Middle frontal gyrus (tissue), 1 donor: ENCODE data around the gene ECPAS.
"Not testable (repeated sequence)": the region's sequence is repeated elsewhere in the genome, so short reads cannot be mapped to it uniquely, and the experiment has no call there.

ENCODE experiments used
- DNase-seq: peaks from one replicate; pipeline ENCODE4 v3.0.0-alpha.2; 2015; ENCODE audit warnings: low spot score; ENCODE audit errors: extremely low spot score

ECPAS gene

GRCh38 chr9:111474385-111474784 lies 9.8 kb downstream of the ECPAS start:
- DNase-seq: no peak

GRCh38 chr9:111467778-111468367 lies 16.3 kb downstream of the ECPAS start:
- DNase-seq: no peak

- DNase-seq: no peak
Measured at GRCh38 chr9:111463048-111463447, 21.1 kb downstream of the ECPAS start.

- no peak for DNase-seq
Measured at GRCh38 chr9:111458139-111459009, 25.8 kb downstream of the ECPAS start.

- DNase-seq: no peak
Measured at GRCh38 chr9:111456529-111456928, 27.7 kb downstream of the ECPAS start.

- DNase-seq: no peak
Measured at GRCh38 chr9:111455638-111456037, 28.5 kb downstream of the ECPAS start.

- no peak for DNase-seq
Measured at GRCh38 chr9:111454751-111455150, 29.4 kb downstream of the ECPAS start.

- no peak for DNase-seq
Measured at GRCh38 chr9:111451570-111451969, 32.6 kb downstream of the ECPAS start.

GRCh38 chr9:111450124-111450523 lies 34.1 kb downstream of the ECPAS start:
- no peak for DNase-seq

- no peak for DNase-seq
Measured at GRCh38 chr9:111449705-111450104, 34.5 kb downstream of the ECPAS start.

GRCh38 chr9:111445799-111446198 lies 38.4 kb downstream of the ECPAS start:
- not testable (repeated sequence) for DNase-seq

- DNase-seq: no peak
Measured at GRCh38 chr9:111443454-111443853, 40.7 kb downstream of the ECPAS start.

- DNase-seq: no peak
Measured at GRCh38 chr9:111442360-111443027, 41.7 kb downstream of the ECPAS start.

GRCh38 chr9:111440226-111440625 lies 44.0 kb downstream of the ECPAS start:
- no peak for DNase-seq

- no peak for DNase-seq
Measured at GRCh38 chr9:111438541-111439235, 45.5 kb downstream of the ECPAS start.

GRCh38 chr9:111436571-111436970 lies 47.6 kb downstream of the ECPAS start:
- DNase-seq: no peak

- no peak for DNase-seq
Measured at GRCh38 chr9:111433082-111433481, 51.1 kb downstream of the ECPAS start.

GRCh38 chr9:111431684-111432083 lies 52.5 kb downstream of the ECPAS start:
- no peak for DNase-seq

- no peak for DNase-seq
Measured at GRCh38 chr9:111429175-111429574, 55.0 kb downstream of the ECPAS start.

- no peak for DNase-seq
Measured at GRCh38 chr9:111427186-111427585, 57.0 kb downstream of the ECPAS start.

- DNase-seq: no peak
Measured at GRCh38 chr9:111423389-111423788, 60.8 kb downstream of the ECPAS start.

- no peak for DNase-seq
Measured at GRCh38 chr9:111414406-111414805, 69.8 kb downstream of the ECPAS start.
